ENCODE results near the gene KRTAP4-7. TPM values are rescaled to one million over a fixed set of nuclear protein-coding genes. Genes with fewer than 3 reads are reported as not detected.
"Not testable (repeated sequence)": the region's sequence is repeated elsewhere in the genome, so short reads cannot be mapped to it uniquely, and the experiment has no call there.

KRTAP4-7 gene
- polyA plus RNA-seq, 2 of the 4 experiments (the other 2 are of a cell fraction) = not detected

- CTCF ChIA-PET = interaction anchor here (1.1 kb wide), 1 partner anchor 441 kb away, joined by 3 read pairs; no protein-coding TSS in a partner anchor
- POLR2A ChIA-PET = no interaction called here
- FAIRE-seq (no peak), ATAC-seq (no peak), DNase-seq (ENCODE audit: low read depth in 1 of 2, low spot score in 1 of 2) (no peak)
- Histone ChIP-seq H3K4me2 (no peak overlapping the region), H3K9me3 (peaks cover 5% of the 10 kb centered on the region; the same call in 1 of the 3 replicates), H3K27ac (no peak overlapping the region), H3K4me1 (peaks cover 11% of the 10 kb centered on the region), H3K4me3 (no peak overlapping the region)
- no peak for TF ChIP-seq RNF2 (IDR thresholded peaks at IDR 0.05; ENCODE audit: borderline replicate concordance, low read depth)
- no peak for TF ChIP-seq RAD21 (conservative IDR thresholded peaks at IDR 0.05 in 1 of 2, IDR thresholded peaks at IDR 0.05 in 1 of 2)
- no peak for TF ChIP-seq GATA3 (IDR thresholded peaks at IDR 0.05; ENCODE audit: borderline replicate concordance)
- no peak for TF ChIP-seq MAFK (IDR thresholded peaks at IDR 0.05; ENCODE audit: partially characterized antibody)
- no peak for TF ChIP-seq MYC (IDR thresholded peaks at IDR 0.05; ENCODE audit: borderline replicate concordance, low read length)
- no peak for TF ChIP-seq BCL3 (IDR thresholded peaks at IDR 0.05)
- no peak for TF ChIP-seq JUN (IDR thresholded peaks at IDR 0.05)
- no peak for TF ChIP-seq CBX2 (IDR thresholded peaks at IDR 0.05; ENCODE audit: borderline replicate concordance, low read depth)
- no peak for TF ChIP-seq ZNF302 (CRISPR knock-in tag; IDR thresholded peaks at IDR 0.05)
- no peak for TF ChIP-seq POLR2AphosphoS2 (conservative IDR thresholded peaks at IDR 0.05; ENCODE audit: low read length)
- TF ChIP-seq CTCF (IDR thresholded peaks at IDR 0.05) = no peak
- TF ChIP-seq HOXB13 (CRISPR knock-in tag; IDR thresholded peaks at IDR 0.05; ENCODE audit: low read depth) = no peak
- no peak for TF ChIP-seq SMC3 (IDR thresholded peaks at IDR 0.05)
- no peak for TF ChIP-seq E2F6 (IDR thresholded peaks at IDR 0.05; ENCODE audit: borderline replicate concordance, low read depth)
- TF ChIP-seq USF2 (IDR thresholded peaks at IDR 0.05) = no peak
- no peak for TF ChIP-seq POLR2A (IDR thresholded peaks at IDR 0.05; ENCODE audit: low read length)
- 50% methylated on average over 1 of the region's 1 CpG for WGBS (ENCODE audit: missing lambda C conversion rate)
Observed at GRCh38 chr17:41107941-41108450, 24.0 kb downstream of the KRTAP4-7 start.

GRCh38 chr17:41108728-41109386 lies 24.9 kb downstream of the KRTAP4-7 start:
- WGBS (ENCODE audit: missing lambda C conversion rate) = 10% methylated on average over 1 of the region's 1 CpG
- peaks cover 11% of the 10 kb centered on the region for H3K4me1 ChIP-seq
- DNase-seq (ENCODE audit: low read depth in 1 of 2, low spot score in 1 of 2); H3K4me2 ChIP-seq; H3K4me3 ChIP-seq; H3K9me3 ChIP-seq; POLR2A ChIA-PET; H3K27ac ChIP-seq; FAIRE-seq; ATAC-seq: not testable (repeated sequence)
- CTCF ChIA-PET = interaction anchor here (0.6 kb wide), 2 partner anchors 158 to 431 kb away, joined by 3 to 4 read pairs; no protein-coding TSS in a partner anchor

GRCh38 chr17:41111151-41111885 lies 27.4 kb downstream of the KRTAP4-7 start:
- ChIA-PET POLR2A (no interaction called here), CTCF (no interaction called here)
- no peak for DNase-seq (ENCODE audit: low read depth in 1 of 2, low spot score in 1 of 2)
- H3K4me3 ChIP-seq = no peak overlapping the region
- peaks cover 5% of the 10 kb centered on the region; the same call in 1 of the 3 replicates for H3K9me3 ChIP-seq
- no peak overlapping the region for H3K4me2 ChIP-seq
- ATAC-seq = no peak
- WGBS (ENCODE audit: missing lambda C conversion rate) = 54% methylated on average over 2 of the region's 2 CpGs
- no peaks in the 10 kb centered on the region for H3K4me1 ChIP-seq
- TF ChIP-seq ZFP36 (IDR thresholded peaks at IDR 0.05; ENCODE audit: borderline replicate concordance, partially characterized antibody) (peak; percentile 49), MAFK (IDR thresholded peaks at IDR 0.05; ENCODE audit: partially characterized antibody) (peak; percentile 85), MYC (IDR thresholded peaks at IDR 0.05; ENCODE audit: borderline replicate concordance, low read length) (no peak)
- no peak for FAIRE-seq
- H3K27ac ChIP-seq = no peak overlapping the region
